NCI-H510A treated with DMSO at 0.1 percent for 48 hours (cell line): ENCODE results near the gene MINK1.

Experiments
- DNase-seq: peaks from one replicate; lab custom pipeline; 2025; lab: John Stamatoyannopoulos, UW

MINK1 gene

GRCh38 chr17:4933646-4934045 is 100.5 kb downstream of the MINK1 start:
- DNase-seq: no peak

GRCh38 chr17:4934173-4934979 is 101.2 kb downstream of the MINK1 start:
- DNase-seq: peak; percentile 8

GRCh38 chr17:4935650-4936049 is 102.5 kb downstream of the MINK1 start:
- no peak for DNase-seq

- DNase-seq: no peak
Measured at GRCh38 chr17:4936436-4936835, 103.3 kb downstream of the MINK1 start.

GRCh38 chr17:4937553-4937952 is 104.4 kb downstream of the MINK1 start:
- no peak for DNase-seq

GRCh38 chr17:4938069-4938491 is 104.9 kb downstream of the MINK1 start:
- no peak for DNase-seq

- DNase-seq: no peak
Measured at GRCh38 chr17:4938688-4939545, 105.8 kb downstream of the MINK1 start.

GRCh38 chr17:4939546-4939795 is 106.3 kb downstream of the MINK1 start:
- no peak for DNase-seq

GRCh38 chr17:4939796-4940554 is 106.8 kb downstream of the MINK1 start, which contains the start of the genes RNF167 and SLC25A11:
Gene RNF167, plus strand, starts transcription at chr17:4940268. Its CDS starts 642 bp downstream, at chr17:4940910.
Gene SLC25A11, minus strand, starts transcription at chr17:4940046. Its CDS starts 136 bp downstream, at chr17:4939910.
- DNase-seq: peak; percentile 97

- no peak for DNase-seq
Measured at GRCh38 chr17:4940555-4941318, 107.6 kb downstream of the MINK1 start.

- DNase-seq: no peak
Measured at GRCh38 chr17:4941319-4941610, 108.1 kb downstream of the MINK1 start.

- no peak for DNase-seq
Measured at GRCh38 chr17:4942760-4943508, 109.8 kb downstream of the MINK1 start.

GRCh38 chr17:4944163-4944553 is 111.0 kb downstream of the MINK1 start:
- DNase-seq: no peak

GRCh38 chr17:4944554-4945175 is 111.5 kb downstream of the MINK1 start:
- DNase-seq: no peak

- DNase-seq: no peak
Measured at GRCh38 chr17:4945176-4945943, 112.2 kb downstream of the MINK1 start.

- no peak for DNase-seq
Measured at GRCh38 chr17:4945944-4946280, 112.8 kb downstream of the MINK1 start.

GRCh38 chr17:4946312-4946976 is 113.3 kb downstream of the MINK1 start:
- no peak for DNase-seq

- DNase-seq: no peak
Measured at GRCh38 chr17:4947010-4947410, 113.9 kb downstream of the MINK1 start.
